ENCODE results near the gene RBFOX1. TPM values are rescaled to one million over a fixed set of nuclear protein-coding genes. Genes with fewer than 3 reads are reported as not detected.

RBFOX1 gene
- polyA plus RNA-seq, 10 donors = 31.6 to 66.5 (median 50.7) TPM

DNA sequence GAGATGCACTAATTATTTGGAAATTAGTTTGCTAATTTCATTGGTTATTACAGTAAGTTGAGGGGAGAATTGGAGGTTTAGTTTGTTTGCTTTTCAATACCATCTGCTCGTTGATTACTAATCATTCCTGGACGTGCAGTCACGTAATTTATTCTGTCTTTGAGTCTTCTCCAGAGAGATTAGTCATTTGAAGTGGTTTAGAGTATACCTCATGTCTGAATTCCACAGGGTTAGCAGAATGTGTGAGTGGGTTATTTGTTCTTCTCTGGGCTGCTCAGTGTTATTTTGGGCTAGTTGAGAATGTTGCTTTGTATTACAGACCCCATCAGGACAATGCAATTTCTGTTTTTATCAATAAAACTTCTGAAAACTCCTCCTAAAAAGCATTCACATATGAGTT, 265.0 kb downstream of the RBFOX1 start:
- no peak for DNase-seq

GRCh38 chr16:7601100-7601499, 268.5 kb downstream of the RBFOX1 start:
- no peak for DNase-seq

DNA sequence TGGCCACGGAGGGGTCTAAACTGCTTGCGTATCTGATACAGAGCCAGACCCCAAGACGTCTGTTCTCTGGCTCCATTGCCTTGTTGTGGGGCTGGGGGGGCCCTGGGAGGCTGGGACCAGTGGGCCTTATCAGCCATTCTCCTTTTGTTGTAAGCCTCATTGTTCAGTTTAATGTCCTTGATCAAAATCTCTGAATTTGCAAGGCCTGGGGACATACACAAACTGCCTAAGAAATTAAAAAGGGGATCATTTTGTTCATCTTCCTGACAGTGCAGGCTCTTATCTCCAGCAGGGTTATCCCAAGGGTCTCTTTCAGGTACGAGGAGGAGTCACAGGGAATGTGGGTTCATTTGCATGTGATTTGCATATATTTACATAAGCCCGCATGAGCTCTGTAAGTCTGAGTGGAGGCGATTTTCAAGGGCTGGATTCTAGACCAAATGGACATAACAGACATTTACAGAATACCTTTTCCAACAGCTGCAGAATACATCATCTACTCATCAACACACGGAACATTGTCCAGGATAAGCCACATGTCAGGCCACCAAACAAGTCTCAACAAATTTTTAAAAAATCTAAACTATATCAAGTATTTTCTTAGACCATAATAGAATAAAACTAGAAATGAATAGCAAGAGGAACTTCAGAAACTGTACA, 269.8 kb downstream of the RBFOX1 start:
- peak; percentile 7 to 47 (median 24) for DNase-seq

DNA sequence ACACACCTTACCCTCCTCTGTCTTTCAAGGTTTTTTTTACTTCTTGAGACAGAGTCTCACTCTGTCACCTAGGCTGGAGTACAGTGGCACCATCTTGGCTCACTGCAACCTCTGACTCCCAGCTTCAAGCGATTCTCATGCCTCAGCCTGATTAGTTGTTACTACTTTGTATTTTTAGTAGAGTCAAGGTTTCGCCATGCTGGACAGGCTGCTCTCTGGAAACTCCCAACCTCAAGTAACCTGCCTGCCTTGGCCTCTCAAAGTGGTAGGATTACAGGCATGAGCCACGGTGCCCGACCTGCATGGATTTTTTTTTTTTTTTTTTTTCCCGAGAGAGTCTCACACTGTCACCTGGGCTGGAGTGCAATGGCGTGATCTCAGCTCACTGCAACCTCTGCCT, 273.2 kb downstream of the RBFOX1 start:
- no peak for DNase-seq

GRCh38 chr16:7612671-7613070, 280.0 kb downstream of the RBFOX1 start:
- no peak for DNase-seq

GRCh38 chr16:7613518-7613917, 280.9 kb downstream of the RBFOX1 start:
- DNase-seq = no peak

DNA sequence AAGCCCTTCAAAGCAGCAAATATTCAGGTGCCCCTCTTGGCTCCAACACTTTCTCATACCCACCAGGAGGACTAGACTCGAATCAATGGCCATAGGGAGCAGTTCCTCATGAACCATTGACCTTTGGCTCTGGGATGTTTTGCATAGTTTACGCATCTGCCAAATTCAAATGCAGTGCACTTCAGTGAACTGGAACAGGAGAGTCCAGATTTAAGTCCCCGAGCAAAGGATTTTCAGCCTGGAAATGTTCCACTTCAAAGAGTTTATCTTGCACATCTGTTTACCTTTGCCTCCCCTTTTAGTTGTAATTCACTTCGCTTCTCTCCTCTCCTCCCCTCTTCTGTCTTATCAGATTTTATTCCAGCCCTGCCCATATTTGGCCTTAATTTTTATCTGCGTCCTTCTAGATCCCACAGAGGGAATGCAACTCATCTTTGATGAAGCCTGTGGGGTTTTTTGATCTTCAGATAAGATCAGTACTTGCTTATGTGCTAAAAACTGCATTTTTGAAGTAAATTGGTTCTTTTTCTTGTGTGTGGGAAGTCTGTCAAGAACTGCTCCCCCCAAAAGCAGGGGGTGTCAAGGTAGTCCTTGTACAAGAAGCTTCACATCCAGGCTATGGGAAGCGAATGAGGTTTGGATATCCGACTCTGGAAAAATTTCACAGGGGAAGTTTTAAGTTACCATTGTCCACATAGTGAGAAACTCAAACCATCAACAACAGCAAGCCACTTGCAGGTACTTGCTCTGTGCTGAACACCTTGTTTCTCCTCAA, 281.6 kb downstream of the RBFOX1 start:
- no peak for DNase-seq

DNA sequence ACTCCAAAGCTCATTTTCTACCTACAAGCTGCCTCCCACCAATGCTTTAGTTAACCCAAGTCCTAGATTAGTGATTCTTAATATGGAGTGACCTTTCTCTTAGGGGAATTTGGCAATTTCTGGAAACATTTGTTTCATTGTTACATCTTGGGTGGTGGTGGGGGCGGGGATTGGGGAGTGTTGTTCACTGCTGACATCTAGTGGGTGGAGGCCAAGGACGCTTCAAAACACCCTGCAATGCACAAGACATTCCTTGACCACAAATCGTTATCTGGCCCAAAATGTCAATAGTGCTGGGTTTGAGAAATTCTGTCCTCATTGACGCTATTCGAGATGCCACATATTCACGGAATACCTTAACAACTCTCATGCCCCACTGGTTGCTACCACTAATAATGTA, 282.9 kb downstream of the RBFOX1 start:
- no peak for DNase-seq

GRCh38 chr16:7624871-7625766, 292.5 kb downstream of the RBFOX1 start:
- DNase-seq = no peak

DNA sequence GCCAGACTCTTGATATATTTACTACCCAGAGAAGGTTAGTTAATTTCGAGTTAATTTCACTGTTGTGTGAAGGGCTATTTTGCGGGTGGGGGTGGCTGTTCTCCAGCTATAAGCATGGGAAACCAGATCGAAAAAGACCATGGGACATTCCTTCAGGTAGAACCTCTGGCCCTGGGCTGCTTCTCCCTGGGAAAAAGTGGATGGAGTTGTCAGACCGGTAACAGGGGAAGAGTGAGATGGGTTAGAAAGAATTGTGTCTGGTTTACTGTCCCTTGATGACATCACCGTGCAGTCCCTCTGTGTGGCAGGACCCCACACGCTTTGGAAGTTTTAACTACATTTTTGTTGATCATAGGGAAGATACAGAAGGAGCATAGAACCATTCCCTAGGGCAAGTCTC, 296.3 kb downstream of the RBFOX1 start:
- no peak for DNase-seq

- no peak for DNase-seq
These were observed 296.9 kb downstream of the RBFOX1 start for GRCh38 chr16:7629571-7629970.

GRCh38 chr16:7637446-7637845, 304.8 kb downstream of the RBFOX1 start:
- DNase-seq = no peak

GRCh38 chr16:7638306-7638705, 305.7 kb downstream of the RBFOX1 start:
- DNase-seq = peak; percentile 32 to 59 (median 46)

DNA sequence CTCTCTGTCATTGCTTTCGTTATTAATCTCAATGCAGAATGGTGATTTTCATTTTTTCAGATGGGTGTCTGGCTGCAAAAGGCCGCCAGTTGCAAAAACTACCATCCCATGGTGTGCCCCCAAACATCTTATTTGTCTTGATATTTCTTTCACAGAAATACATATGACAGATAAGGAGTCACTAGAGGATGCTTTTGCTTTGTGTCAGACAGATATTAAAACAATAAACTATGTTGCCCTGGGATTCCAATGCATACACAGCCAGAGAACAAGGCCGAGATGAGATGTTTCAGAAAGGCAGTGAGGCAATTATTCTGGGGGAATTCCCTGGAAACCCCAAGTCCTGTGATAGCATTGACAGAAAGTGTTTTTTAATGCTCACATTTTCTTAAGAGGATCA, 307.7 kb downstream of the RBFOX1 start:
- no peak for DNase-seq

DNA sequence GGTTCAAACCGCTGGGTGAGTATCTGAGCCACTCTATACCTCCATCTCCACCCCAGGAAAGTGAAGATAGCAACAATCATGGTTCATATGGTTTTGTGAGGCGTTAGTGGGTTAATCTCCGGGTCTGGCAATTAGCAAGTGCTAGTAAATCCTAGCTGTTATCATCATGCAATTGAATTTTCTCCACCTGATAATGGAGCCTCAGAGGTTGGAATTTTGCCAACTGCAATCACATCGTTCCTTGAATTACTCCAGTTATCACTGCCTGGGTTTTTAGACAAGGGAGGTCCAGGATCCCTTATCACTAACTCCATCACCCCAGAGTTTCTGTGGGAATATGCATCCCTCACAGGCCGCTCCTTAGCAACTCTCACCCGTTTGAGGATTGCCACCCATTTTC, 311.5 kb downstream of the RBFOX1 start:
- DNase-seq = no peak

DNA sequence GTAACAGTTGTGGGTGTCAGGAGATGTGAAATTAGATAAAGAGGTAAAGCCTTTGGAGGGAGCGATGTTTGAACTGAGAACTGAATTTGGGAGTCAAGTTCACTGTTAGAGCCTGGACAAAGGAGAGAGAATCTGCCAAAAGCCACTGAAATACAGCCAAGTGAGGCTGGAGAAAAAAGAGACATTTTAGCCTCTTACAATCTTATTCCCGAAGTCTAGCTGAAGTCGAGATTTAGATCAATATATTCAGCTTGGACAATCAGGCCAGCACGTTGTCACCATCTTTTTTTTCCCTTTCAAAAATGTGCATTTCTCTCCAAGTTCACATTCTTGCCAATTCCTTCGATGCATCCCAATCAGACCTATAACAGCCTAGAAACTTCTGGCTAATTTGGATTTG, 312.2 kb downstream of the RBFOX1 start:
- peak; percentile 32 to 76 (median 52) for DNase-seq

DNA sequence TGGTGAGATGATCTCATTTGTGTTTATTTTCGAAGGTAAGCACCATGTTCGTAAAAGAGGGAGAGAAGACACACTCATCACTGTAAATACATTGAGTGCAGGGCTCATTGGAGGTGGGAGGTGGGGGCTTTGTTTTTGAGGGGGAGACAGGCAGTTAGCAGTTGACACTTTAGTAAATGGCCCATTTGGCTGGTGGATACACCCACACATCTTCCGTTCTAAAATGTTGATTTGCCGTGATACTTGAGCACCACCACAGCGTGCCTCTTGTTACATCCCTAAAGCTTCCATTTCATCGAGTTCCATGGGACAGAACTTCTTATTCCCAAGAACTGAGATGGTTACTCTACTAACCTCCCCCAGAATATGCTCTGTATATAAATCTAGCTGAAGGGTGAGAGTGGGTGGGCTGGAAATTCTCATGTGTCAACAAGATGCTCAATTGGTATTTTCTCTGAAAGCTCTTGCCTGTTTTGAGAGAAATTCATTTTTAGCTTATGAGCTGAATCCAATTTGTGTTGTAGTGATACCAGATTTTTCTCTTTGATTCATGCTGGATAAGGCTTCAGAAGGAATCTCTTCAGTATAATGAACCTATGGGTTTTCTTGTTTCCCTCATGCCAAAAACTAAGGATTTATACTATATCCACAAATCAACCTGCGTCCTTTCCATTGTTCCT, 314.3 kb downstream of the RBFOX1 start:
- no peak for DNase-seq

- DNase-seq = peak in 1 of 3 donors; percentile 39
These were observed 317.8 kb downstream of the RBFOX1 start for GRCh38 chr16:7650431-7650830.

GRCh38 chr16:7651803-7652570, 319.3 kb downstream of the RBFOX1 start:
- no peak for DNase-seq

GRCh38 chr16:7653746-7654461, 321.3 kb downstream of the RBFOX1 start:
- DNase-seq = peak in 1 of 3 donors; percentile 28
